Measurements from ENCODE around the gene CDH23. TPM values are rescaled to one million over a fixed set of nuclear protein-coding genes. Genes with fewer than 3 reads are reported as not detected.

The CDH23 gene
- total RNA-seq, 1 experiment from 2014 or later, result 0.03 TPM

DNA sequence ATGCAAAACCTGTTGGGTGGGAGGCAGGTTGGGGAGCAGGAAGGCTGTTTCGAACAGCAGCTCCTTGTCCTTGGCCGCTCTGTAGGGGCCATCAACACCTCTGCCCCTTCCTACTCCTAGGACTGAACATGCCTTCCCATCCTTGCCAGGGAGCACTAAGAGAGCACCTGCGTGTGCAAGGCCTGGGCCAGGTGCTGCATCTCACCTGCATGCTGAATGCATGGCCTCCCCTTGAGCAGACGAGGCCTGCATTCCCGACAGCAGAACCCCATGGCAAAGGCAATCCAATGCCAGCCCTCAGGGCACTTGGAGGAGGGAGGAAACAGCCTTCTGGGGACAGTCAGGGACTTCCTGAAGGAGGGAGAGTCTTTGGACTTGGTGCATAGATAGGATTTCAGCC is 365.6 kb downstream of the CDH23 start:
- in situ Hi-C loops (cut with HindIII; ENCODE audit: low pct_unique_long_range_greater_than_20kb, low sequenced_read_pairs), result loop anchor here (10.0 kb wide), 1 partner anchor 82 kb away; no protein-coding TSS in a partner anchor

DNA sequence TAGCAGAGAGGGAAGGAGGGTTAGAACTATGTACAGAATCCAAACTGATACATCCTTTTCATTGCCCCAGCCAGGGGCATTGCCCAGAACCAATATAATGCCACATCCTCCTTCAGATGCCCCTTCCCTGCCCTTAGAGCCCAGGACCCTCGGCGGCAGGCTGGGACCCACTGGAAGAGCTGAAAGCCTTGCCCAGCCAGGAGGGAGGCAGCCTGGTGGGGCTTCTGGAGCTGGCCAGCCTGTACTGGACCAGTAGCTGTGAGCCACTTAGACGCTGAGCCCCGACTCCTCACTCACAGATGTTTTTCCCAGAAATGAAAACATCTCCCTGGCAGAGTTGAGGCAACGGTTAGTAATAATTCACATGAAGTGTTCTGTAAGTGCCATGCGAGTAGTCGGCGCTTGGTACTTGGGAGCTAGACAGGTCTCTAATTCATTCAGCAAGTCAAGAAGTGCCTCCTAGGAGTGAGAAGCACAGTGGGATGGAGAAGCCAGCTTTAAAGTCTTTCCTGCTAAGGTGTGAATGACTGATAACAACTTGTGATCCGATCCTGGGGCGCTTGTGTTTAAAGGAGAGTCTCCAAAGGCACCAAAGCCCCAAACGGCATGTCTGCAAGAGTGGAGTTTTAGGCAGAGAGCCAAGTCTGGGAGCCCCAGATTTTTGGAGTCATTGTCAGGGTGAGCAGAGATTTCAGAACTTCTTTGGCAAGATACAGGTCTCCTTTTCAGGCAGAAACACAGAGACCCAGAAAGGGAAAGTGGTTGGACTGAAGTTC is 366.8 kb downstream of the CDH23 start:
- no peak for DNase-seq (ENCODE audit: low read depth)
- in situ Hi-C loops (cut with HindIII; ENCODE audit: low pct_unique_long_range_greater_than_20kb, low sequenced_read_pairs), result loop anchor here (10.0 kb wide), 1 partner anchor 81 kb away; no protein-coding TSS in a partner anchor

More for the DNA sequence above, 365.6 kb downstream of the CDH23 start:
- no peak for DNase-seq (ENCODE audit: low read depth)

DNA sequence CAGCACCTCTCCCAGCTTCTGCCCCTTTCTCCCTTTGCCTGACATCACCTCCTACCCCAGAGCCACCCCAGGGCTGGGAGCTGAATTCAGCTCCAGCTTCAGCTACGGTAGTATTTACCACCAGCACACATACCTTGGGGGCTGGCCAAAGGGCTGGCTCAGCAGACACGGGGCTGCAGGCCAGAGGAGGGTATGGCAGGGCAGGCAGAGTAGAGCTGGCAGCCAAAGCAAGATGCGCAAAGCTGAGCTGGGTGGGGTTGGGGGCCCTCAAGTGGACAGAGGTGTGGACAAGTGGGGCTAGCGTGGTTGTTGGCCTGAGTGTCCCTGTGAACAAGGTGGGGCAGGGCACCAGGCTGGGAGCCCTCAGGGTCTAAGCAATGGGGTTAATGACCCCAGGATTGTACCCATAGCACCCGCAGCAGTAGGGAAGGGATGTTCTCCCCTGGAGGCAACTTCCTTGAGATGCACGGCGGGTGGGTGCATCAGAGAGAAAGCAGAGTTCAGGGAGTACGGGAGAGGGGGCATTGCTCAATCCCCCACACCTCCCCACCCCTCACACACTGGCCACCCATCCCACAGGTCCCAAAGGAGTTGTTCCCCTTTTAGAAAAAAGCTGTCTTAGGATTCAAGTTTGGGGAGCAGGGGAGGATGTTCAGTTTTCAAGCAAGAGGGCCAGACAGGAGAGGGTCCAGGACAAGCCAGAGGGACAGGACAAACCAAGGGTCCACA is 368.6 kb downstream of the CDH23 start:
- no peak for DNase-seq (ENCODE audit: low read depth)
- in situ Hi-C loops (cut with HindIII; ENCODE audit: low pct_unique_long_range_greater_than_20kb, low sequenced_read_pairs), result loop anchor here (10.0 kb wide), 1 partner anchor 79 kb away; no protein-coding TSS in a partner anchor

DNA sequence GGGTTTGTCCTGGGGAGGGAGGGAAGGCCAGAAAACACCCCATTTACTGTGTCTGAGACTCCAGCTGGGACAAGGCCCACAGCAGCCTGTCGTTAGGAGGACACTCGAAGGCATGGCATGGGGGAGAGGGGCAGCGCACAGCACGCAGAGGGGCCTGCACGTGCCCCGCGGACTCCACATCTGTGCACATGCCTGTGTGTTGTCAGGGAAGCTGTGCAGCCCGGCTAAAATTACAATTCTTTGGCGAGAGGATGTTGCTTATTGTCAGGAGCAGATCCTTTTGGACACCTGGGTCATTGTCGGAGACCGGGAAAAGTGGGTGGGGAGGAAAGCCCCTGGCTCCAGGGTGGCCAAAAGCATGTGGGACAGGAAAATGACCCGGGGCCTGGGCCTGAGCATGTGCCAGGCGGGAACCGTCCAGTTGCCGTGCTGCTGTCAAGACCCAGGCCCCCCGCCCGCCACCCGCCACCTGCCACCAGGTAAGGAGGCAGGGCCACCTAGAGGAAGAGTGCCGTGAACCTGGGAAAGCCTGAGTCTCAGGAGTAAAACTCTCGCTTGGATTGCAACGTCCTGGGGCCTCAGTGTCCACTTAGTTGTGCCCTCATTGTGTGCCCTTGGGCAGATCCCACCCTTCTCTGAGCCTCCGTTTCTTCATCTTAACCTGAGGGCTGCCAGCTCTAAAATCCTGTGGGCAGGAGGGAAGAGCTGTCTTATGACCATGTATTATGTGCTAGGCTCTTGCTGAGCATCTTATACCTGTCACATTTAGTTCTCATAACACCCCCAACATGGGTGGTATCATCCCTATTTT is 369.4 kb downstream of the CDH23 start:
- in situ Hi-C loops (cut with HindIII; ENCODE audit: low pct_unique_long_range_greater_than_20kb, low sequenced_read_pairs), result loop anchor here (10.0 kb wide), 1 partner anchor 79 kb away; no protein-coding TSS in a partner anchor
- DNase-seq (ENCODE audit: low read depth), result no peak

DNA sequence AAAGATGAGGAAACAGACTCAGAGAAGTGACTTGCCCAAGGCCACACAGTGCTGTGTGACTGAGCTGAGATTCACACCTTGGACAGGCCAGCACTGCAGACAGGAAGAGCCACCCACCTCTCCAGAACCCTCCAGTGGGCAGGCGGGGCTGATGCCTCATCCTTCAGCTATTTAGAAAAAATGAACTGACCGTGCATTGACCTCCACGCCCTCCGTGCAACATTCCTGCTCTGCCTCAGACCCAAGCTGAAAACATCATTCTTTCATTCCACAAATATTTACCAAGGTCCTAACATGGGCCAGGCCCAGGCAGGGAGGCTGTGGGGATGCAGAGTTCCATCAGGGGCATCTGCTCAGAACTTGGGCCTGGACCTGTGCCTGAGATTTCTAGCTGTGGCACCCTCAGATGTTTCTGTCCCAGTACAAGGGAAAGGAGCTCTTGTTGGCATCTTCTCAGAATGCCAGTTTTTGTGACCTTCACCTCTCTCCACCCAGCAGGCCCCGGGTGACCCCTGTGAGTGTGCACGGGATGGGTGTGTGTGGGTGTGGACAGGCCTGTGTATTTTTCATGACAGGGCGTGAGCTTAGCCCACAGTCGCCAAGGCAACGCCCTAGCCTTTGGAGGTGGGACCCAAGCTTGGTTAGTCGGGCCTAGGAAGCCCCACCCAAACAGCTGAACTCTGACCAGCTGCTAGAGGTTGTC is 370.1 kb downstream of the CDH23 start:
- DNase-seq (ENCODE audit: low read depth), result peak; percentile 96
- in situ Hi-C loops (cut with HindIII; ENCODE audit: low pct_unique_long_range_greater_than_20kb, low sequenced_read_pairs), result loop anchor here (10.0 kb wide), 1 partner anchor 78 kb away; no protein-coding TSS in a partner anchor

DNA sequence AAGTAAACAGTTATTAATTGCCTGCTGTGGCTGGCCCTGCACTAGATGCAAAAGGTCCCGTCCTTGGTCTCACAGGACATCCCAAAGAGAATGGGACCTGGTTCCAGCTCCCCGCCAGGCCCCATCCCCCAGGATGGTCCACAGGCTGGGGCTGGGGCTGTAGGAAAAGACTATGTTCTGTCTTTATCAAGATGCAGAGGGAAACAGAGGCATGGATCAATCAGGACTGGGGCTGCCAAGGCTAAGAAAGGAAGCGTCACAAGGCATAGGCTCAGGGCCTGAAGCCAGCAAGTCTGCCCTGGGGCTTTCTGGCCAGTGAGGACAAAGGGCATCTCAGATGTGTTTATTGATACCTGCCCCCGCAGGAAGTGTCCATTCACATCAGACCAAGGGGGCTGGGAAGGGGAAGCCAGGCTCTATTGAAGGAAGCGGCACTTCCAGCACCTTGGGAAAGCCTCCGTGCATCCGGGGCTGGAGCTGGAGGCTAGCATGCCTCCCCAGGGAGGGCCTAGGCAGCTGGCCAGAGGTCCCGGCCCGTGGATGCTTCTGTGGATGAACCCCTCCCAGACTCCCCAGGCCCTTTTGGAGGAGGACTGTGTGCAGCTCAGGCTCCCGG is 370.8 kb downstream of the CDH23 start:
- in situ Hi-C loops (cut with HindIII; ENCODE audit: low pct_unique_long_range_greater_than_20kb, low sequenced_read_pairs), result loop anchor here (10.0 kb wide), 1 partner anchor 77 kb away; no protein-coding TSS in a partner anchor
- peak; percentile 75 for DNase-seq (ENCODE audit: low read depth)

DNA sequence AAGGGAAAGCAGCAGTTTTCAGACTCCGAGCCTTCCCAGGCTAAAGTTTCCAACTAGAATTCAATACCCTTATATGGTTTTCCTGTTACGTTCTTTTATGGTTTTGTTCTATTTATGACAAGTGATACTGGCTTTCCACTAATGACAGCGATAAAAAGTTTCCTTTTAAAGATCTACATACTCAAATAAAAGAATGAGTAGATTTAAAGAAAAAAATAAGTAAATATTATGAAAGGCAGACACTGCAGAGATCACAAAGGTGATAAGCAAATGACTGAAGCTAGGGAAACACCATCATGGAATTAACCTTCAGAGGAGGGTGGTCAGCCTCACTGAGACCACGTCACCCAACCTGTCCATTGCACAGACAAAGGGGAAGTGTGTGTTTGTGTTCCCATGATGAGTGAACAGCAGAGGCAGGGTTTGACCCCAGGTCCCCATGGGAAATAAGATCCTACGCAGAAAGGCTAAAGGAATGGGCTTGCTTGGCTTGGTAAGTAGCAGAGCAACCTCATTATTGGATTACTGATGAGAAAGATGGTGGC is 372.6 kb downstream of the CDH23 start:
- in situ Hi-C loops (cut with HindIII; ENCODE audit: low pct_unique_long_range_greater_than_20kb, low sequenced_read_pairs), result loop anchor here (10.0 kb wide), 1 partner anchor 75 kb away; no protein-coding TSS in a partner anchor
- no peak for DNase-seq (ENCODE audit: low read depth)

DNA sequence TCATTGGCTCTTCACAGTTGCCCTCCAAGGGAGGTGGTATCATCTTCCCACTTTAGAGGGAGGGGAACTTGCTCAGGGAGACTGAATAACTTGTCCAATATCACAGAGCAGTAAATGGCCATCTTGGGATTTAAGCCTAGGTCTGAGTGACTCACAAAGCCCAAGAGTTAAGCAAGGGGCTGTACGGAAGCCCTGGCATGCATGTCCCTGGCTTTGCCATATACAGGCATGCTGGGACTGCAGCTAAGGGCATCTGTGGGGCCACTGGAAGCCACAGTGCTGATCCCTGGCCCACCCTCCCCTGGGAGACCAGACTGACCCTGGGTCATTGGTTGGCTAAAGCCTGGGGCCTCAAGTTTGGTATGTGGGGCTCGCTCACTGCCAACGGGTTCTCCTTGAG is 373.5 kb downstream of the CDH23 start:
- DNase-seq (ENCODE audit: low read depth), result no peak
- in situ Hi-C loops (cut with HindIII; ENCODE audit: low pct_unique_long_range_greater_than_20kb, low sequenced_read_pairs), result no loop called here

DNA sequence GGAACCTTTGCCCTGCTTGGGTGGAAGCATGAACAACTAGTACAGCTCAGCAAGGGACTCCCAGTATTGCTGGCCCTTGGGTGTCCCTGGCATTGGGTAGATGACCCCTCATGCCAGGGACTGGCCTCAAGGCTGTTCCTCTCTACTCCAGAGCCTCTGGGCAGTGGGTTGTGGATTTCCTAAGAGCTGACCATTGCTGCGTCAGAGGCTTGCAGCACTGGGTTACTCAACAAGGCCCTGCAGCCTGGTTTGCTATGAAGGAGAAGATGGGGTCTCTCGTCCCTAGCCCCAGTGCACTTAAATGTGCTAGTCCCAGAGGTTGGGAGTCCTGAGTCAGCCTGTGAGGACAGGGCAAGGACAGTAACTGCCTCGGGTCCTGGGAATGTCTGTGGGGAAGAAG is 374.1 kb downstream of the CDH23 start:
- in situ Hi-C loops (cut with HindIII; ENCODE audit: low pct_unique_long_range_greater_than_20kb, low sequenced_read_pairs), result no loop called here
- DNase-seq (ENCODE audit: low read depth), result no peak

DNA sequence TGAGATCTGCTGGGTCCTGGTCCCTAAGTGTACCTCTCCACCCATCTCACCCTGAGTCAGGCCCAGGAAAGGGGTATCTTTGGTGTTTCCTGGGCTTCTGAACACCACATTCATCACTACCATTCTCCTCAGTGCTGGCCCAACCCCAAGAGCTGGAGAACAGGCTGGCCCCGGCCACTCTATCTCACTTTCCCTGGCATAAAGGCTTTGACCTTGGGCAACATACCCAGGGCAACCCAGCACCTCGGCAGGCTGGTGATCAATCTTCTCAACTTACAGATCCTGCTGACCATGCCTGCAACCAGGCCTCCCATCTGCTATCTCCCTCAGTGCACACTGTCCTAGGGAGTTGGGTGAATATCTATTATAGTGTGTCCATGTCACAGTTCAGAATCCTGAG is 374.5 kb downstream of the CDH23 start:
- in situ Hi-C loops (cut with HindIII; ENCODE audit: low pct_unique_long_range_greater_than_20kb, low sequenced_read_pairs), result no loop called here
- no peak for DNase-seq (ENCODE audit: low read depth)

DNA sequence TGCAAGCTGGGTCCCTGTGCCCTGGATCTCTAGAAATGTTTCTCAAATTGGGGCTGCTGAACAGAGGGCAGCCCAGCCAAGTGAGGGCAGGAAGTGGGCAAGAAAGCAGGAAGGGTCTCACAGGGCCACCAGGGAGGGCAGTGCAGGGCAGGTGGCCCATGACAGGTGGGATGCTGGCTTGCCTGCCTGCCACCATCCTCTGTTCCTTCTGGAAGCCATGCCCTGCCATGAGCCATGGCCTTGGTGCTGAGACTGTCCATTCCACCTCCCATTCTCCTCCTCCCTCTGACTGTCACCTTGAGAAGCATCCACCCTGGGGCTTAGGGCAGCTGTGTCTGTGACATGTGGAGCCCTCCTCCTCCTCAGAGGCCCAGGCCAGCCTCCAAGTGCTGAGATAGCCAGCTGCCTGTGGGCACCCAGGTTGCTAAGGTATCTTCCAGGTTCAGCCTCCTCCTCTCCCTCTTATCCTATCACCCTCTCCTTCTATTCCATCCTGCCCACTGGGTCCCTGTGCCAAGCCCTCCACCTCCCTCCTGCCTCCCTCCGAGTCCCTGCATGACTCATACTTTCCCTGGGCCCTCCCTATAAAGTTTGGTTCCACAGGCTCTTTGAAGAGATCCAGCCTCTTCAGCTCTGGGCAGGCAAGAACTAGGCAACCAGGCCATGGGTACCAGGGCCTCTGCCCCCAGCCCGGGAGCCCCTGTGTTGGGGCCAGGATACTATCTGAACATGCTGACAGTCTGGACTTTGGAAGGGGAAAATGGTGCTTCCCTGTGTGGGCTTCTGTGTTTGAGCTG is 375.3 kb downstream of the CDH23 start:
- in situ Hi-C loops (cut with HindIII; ENCODE audit: low pct_unique_long_range_greater_than_20kb, low sequenced_read_pairs), result no loop called here

DNA sequence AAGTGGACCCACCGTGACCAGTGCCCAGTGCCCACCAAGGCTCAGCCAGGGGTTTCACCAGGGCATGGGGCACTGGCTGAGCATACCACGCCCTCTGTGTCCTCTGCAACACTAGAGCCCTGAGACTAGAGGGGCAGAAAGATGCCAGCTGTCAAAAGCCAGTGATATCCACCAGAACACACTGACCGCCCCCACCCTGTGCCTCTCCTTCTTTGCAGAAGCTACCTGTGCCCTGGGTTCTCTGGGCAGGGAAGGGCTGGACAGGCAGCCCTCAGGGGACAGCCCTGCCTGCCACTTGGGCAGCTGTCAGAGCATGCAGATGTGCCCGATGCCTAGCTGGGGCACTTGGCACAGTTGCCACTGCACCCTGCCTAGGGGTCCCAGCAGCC is 376.1 kb downstream of the CDH23 start:
- no peak for DNase-seq (ENCODE audit: low read depth)
- in situ Hi-C loops (cut with HindIII; ENCODE audit: low pct_unique_long_range_greater_than_20kb, low sequenced_read_pairs), result no loop called here

More for the DNA sequence above, 375.3 kb downstream of the CDH23 start:
- DNase-seq (ENCODE audit: low read depth), result peak; percentile 74

DNA sequence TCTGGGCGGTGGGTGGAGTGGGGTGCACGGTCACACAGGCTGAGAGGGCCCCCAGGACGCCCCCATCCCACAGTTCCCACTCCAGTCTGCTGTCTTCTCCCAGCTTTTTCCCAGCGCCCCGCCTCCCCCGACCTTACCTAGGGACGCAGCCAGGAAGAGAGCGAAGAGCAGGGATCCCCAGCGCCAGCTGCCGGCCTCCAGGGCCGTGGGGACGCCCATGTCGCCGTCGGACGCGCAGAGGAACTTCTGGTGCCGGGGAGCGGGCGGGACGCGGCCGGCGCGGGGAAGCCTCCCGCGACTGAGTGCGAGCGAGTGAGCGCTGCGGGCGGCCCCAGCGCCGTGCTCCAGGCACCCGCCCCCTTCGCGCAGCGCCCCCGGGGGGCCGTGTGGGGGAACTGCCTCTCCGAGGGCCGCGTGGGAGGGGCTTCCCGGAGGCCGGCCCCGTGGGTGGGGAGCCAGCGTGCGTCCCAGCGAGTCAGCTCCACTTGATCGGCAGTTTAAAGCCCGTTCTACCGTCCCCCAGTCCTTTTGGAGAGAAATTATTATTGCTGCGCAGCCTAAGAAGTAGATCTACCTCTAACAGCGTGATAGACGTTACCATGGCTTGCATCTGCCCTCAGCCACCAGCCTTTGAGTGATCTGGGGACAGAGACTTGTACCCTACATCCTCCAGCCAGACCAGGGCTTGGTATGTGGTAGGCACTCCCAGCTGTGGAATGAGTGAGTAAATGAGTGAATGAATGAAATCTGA is 376.7 kb downstream of the CDH23 start, which contains the start of gene VSIR:
Gene VSIR (minus strand): TSS at position 300 of the 751 bp plus-strand sequence. CDS start 81 bp downstream, at position 219.
- DNase-seq (ENCODE audit: low read depth), result peak; percentile 87

DNA sequence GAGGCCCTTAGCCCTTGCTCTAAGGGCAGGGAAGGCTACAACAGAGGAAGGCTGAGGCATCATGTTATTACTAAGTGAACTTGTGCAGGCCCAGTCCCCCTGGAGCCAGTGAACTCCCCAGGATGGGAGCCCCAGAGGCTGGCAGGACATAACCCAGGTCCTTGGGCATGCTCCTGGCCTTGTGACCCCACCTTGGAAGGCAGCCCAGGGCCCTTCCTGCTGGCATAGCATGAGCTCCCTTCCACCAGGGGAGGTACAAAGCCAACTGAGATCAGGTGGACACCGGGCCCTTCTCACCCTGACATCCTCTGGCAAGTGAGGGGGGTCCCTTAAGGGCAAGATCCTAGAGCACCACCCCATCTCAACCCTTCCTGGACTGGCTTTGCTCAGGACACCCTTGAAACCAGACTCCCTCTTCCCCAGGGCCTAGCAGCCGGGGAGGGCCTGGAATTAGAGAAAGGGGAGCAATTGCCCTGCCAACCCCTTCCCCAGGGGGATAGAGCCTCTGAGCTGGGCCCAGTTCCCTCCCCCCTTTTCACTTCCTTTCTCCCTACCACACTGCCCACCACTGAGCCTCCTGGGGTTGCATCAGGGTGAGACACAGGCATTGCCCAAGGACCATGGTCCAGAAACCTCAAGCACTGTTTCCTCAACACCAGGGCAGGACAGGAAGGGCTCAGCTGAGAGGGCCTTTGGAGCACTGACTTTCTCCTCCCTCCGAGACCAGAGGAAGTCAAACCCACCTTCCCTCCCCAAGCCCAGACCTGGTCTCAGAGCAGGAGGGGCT is 378.4 kb downstream of the CDH23 start:
- no peak for DNase-seq (ENCODE audit: low read depth)
- in situ Hi-C loops (cut with HindIII; ENCODE audit: low pct_unique_long_range_greater_than_20kb, low sequenced_read_pairs), result no loop called here

More for the DNA sequence above, 376.7 kb downstream of the CDH23 start, which contains the start of gene VSIR:
- in situ Hi-C loops (cut with HindIII; ENCODE audit: low pct_unique_long_range_greater_than_20kb, low sequenced_read_pairs), result no loop called here

DNA sequence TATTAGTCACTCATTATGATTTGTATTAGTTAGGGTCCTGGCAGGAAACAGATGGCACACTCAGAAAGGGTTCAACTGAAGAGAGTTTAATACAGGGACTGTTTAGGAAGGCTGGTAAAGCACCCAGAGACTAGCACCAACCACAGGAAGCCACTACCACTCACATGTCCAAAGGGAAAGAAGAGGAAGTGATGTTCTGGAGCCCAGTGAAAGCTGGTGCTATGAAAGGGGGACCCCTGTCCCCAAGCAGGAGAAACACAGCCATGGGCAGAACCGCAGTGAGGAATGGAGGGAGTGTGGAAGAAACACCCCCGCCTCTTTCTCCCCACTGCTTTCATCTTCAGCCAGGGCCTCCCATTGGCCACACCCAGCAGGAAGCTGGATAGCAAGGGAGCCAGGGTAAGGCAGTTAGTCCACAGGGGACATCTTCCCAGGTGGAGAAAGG is 379.8 kb downstream of the CDH23 start:
- no peak for DNase-seq (ENCODE audit: low read depth)
- in situ Hi-C loops (cut with HindIII; ENCODE audit: low pct_unique_long_range_greater_than_20kb, low sequenced_read_pairs), result no loop called here

All from Caki2 (cell line).